ENCODE measurements around the gene PLEKHG3. TPM values are rescaled to one million over a fixed set of nuclear protein-coding genes. Genes with fewer than 3 reads are reported as not detected.

Gene PLEKHG3
- total RNA-seq, 1 donor from 2014 or later, result 64.7 TPM

DNA sequence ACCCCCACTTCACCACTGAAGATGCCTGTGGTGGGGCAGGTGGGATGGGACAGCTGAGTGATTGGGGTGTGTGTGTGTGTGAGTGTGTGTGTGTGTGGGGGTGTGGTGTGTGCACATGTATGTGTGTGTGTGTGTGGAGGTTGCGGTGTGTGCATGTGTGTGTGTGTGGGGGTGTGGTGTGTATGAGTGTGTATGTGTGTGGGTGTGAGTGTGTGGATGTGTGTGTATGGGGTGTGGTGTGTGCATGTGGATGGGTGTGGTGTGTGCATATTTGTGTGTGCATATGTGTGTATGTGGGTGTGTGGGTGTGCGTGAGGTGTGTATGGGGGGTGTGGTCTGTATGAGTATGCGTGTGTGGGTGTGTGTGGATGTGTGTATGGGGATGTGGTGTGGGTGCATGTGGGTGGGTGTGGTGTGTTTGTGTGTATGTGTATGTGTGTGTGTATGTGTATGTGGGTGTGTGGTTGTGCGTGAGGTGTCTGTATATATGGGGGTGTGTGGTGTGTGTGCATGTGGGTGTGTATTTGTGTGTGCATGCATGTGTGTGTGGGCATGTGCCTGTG, 61.6 kb downstream of the PLEKHG3 start:
- Mint-ChIP-seq H3K36me3 (no peaks in the 10 kb centered on the region), H3K4me3 (no peak overlapping the region), H3K27ac (peak overlapping the region; percentile 36), H3K27me3 (no peaks in the 10 kb centered on the region), H3K9me3 (no peaks in the 10 kb centered on the region), H3K4me1 (ENCODE audit: unreplicated experiment) (peaks cover 47% of the 10 kb centered on the region)
- DNase-seq (ENCODE audit: extremely low spot score, unreplicated experiment), result no peak
- TF ChIP-seq, protein P1, sequence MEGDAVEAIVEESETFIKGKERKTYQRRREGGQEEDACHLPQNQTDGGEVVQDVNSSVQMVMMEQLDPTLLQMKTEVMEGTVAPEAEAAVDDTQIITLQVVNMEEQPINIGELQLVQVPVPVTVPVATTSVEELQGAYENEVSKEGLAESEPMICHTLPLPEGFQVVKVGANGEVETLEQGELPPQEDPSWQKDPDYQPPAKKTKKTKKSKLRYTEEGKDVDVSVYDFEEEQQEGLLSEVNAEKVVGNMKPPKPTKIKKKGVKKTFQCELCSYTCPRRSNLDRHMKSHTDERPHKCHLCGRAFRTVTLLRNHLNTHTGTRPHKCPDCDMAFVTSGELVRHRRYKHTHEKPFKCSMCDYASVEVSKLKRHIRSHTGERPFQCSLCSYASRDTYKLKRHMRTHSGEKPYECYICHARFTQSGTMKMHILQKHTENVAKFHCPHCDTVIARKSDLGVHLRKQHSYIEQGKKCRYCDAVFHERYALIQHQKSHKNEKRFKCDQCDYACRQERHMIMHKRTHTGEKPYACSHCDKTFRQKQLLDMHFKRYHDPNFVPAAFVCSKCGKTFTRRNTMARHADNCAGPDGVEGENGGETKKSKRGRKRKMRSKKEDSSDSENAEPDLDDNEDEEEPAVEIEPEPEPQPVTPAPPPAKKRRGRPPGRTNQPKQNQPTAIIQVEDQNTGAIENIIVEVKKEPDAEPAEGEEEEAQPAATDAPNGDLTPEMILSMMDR (conservative IDR thresholded peaks at IDR 0.05), result no peak

DNA sequence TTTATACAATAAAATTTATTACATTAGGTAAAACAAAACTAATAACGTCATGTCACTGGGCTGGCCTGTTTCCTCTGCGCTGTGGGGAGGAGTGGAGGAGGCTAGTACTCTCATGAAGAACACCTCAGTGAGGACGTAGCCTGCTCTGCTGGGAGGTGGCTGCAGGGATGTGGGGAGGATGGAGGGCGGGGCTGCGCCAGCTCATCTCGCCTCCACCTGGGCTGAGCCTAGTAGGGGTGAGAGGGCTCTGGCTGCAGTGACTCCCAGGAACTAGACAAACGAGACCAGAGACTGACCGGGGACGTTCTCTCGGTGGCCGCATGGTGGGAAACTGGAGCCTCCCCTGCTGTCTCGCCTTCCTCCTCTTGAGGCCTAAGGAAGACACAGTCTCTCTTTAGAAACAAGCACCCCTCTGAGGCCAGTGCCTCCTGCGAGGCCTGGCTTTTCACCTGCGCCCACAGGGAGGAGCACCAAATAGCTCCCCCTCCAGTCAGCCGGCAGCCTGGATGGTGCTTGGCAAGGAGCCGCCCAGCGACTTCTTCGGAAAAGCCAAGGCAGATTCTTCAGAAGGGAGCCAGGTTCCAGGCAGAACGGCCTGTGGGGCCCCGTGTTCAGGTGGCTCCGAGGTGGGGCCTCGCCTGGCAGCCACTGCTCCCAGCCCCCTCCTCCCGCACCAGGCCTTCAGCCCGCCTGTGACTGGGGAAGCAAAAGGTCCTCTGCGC, 62.4 kb downstream of the PLEKHG3 start:
- H3K4me1 Mint-ChIP-seq (ENCODE audit: unreplicated experiment), result peaks cover 40% of the 10 kb centered on the region
- H3K9me3 Mint-ChIP-seq, result no peaks in the 10 kb centered on the region
- H3K27me3 Mint-ChIP-seq, result no peaks in the 10 kb centered on the region
- no peaks in the 10 kb centered on the region for H3K36me3 Mint-ChIP-seq
- TF ChIP-seq, protein P1 (conservative IDR thresholded peaks at IDR 0.05), result no peak
- no peak for DNase-seq (ENCODE audit: extremely low spot score, unreplicated experiment)
- H3K27ac Mint-ChIP-seq, result no peak overlapping the region
- H3K4me3 Mint-ChIP-seq, result no peak overlapping the region

DNA sequence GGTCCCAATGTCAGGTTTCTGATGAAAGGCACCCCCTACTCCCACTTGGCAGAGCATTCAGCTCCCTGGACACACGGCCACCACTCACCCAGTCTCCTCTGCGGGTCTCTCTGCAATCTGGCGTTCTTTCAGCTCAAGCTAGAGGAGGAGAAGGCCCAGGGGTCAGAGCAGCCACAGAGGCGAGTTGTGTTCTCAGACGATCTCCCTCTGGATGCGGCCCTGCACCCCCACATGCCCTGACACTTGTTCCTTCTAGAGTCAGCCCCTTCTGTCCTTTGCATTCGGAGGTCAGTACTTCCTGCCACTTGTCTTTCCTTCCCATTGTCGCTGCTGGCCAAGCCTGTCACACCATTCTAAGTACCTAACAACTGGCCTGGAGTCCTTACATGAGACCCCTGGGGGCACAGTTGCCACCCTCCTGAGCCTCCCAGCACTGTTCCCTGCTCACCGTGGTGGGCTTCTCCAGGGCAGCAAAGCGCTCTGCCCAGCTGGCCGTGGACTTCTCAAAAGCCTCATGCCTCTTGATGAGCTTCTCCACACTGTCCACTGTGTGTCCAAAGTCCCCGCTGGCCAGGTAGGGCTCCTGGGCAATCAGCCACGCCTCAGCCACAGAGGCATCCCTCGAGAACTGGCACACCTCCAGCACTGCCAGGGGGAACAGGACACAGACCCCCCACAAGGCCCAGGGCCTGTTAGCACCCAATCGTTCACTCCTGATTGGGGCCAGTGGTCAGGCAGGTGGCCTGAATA, 63.2 kb downstream of the PLEKHG3 start:
- DNase-seq (ENCODE audit: extremely low spot score, unreplicated experiment), result no peak
- no peak overlapping the region for H3K27ac Mint-ChIP-seq
- H3K36me3 Mint-ChIP-seq, result no peaks in the 10 kb centered on the region
- H3K27me3 Mint-ChIP-seq, result no peaks in the 10 kb centered on the region
- TF ChIP-seq, protein P1 (conservative IDR thresholded peaks at IDR 0.05), result no peak
- H3K9me3 Mint-ChIP-seq, result no peaks in the 10 kb centered on the region
- H3K4me1 Mint-ChIP-seq (ENCODE audit: unreplicated experiment), result peaks cover 32% of the 10 kb centered on the region
- no peak overlapping the region for H3K4me3 Mint-ChIP-seq

DNA sequence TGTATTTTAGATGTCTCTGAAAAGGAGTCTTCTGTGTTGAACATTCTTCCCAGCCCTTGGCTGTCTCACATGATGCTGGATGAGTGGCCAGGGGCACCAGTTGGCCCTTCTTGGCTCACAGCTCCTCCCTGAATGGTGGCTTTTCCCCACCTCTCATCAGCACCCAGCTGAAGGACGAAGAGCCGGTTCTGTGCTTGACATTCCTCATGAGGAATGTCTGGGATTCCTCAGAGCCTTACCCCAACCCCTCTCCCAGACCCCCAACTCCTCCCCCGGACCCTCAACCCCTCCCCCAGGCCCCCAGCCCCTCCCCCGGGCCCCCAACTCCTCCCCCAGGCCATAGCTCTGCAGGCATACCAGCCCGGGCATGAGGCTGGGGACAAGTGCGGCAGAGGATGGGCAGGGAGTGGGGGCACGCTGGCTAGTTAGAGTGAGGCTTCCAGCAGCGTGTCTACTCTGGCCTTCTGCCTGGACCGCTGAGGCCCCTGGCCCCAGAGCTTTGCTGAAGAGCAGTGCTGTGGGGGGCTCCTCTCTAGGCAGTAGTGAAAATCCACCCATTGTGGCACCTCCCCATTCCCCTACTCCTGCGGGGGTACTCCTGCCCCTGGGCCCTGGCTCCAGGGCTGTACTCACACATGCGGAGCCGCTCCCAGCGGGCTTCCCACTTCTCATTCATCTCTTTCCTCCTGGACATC, 64.3 kb downstream of the PLEKHG3 start:
- Mint-ChIP-seq H3K9me3 (no peaks in the 10 kb centered on the region), H3K36me3 (no peaks in the 10 kb centered on the region), H3K4me1 (ENCODE audit: unreplicated experiment) (peaks cover 21% of the 10 kb centered on the region), H3K27ac (no peak overlapping the region), H3K27me3 (no peaks in the 10 kb centered on the region), H3K4me3 (no peak overlapping the region)
- no peak for DNase-seq (ENCODE audit: extremely low spot score, unreplicated experiment)
- TF ChIP-seq, protein P1 (conservative IDR thresholded peaks at IDR 0.05), result no peak

DNA sequence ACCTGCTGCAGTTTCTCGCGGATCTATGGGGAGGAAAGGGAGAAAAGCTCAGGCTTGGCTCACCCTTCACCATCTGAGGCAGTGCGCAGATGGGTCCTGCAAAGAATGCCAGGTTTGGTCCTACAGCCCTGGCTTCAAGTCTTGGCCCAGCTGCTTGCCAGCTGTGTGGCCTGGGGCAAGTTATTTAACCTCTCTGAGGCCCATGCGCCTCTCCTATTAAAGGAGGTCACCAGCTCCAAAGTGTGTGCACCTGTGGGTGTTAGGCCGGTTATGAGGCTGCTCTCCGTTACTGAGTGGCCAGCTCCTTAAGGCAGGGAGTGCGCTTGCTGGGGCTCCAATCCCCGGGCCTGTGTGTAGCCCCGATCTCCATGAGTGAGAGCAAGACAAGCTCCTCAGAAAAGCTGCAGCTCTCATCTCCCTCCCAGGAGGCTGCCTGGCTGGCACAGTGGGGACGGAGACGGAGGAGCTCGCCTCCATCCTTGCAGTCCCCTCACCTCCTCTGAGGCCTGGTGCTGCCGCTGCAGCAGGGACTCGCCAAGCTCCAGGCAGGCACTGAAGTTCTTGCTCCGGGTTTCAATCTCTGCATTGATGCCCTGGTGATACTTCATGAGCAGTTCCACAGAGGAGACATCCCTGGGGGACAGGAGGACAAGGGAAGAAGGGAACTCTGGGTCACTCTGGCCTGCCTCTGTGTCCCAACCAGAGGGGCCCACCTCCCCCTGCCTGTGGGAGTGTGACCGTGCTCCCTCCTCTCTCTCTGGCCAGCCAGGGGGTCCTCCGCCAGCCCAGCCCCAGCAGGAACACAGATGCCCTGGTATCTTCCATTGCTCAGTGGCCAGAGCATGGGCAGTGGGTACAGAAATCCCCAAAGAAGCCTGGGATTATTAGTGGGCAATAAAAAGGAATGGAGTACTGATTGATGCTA, 65.1 kb downstream of the PLEKHG3 start:
- peaks cover 17% of the 10 kb centered on the region for H3K4me1 Mint-ChIP-seq (ENCODE audit: unreplicated experiment)
- no peak overlapping the region for H3K27ac Mint-ChIP-seq
- no peaks in the 10 kb centered on the region for H3K36me3 Mint-ChIP-seq
- no peaks in the 10 kb centered on the region for H3K9me3 Mint-ChIP-seq
- TF ChIP-seq, protein P1 (conservative IDR thresholded peaks at IDR 0.05), result no peak
- no peak overlapping the region for H3K4me3 Mint-ChIP-seq
- H3K27me3 Mint-ChIP-seq, result no peaks in the 10 kb centered on the region
- DNase-seq (ENCODE audit: extremely low spot score, unreplicated experiment), result no peak

All from type B pancreatic cell (in vitro differentiated cells).